Transverse colon (tissue), 4 donors: Measurements from ENCODE around the gene FOLR1. TPM values are rescaled to one million over a fixed set of nuclear protein-coding genes. Genes with fewer than 3 reads are reported as not detected.
"Not testable (repeated sequence)": the region's sequence is repeated elsewhere in the genome, so short reads cannot be mapped to it uniquely, and the experiment has no call there.

Experiments
- DNase-seq: peaks from one replicate; pipeline ENCODE4 v3.0.0-alpha.2; 2019
- H3K27ac ChIP-seq, 4 donors: fragments of 200-600 bp; sonication (generic); 2 replicates each; pipeline ENCODE4 v1.5.1; 2016 to 2018; ENCODE audit warnings: inconsistent platforms in 4 of 4
- H3K27me3 ChIP-seq: fragments of 200-600 bp; sonication (generic); 2 replicates; pipeline ENCODE4 v1.5.1; 2017; ENCODE audit warnings: inconsistent platforms
- H3K36me3 ChIP-seq, 4 donors: fragments of 200-600 bp; sonication (generic); 2 replicates each; pipeline ENCODE4 v1.5.1; 2017 to 2019; ENCODE audit warnings: inconsistent platforms in 4 of 4
- H3K4me1 ChIP-seq, 4 donors: fragments of 200-600 bp; sonication (generic); 2 replicates each; pipeline ENCODE4 v1.5.1; 2017 to 2020; ENCODE audit warnings: inconsistent platforms in 4 of 4
- H3K4me3 ChIP-seq, 4 donors: fragments of 200-600 bp; sonication (generic); 1 replicate in 1 of 4; 2 replicates in 3 of 4; pipeline versions ENCODE4 v1.5.1 to v1.6.1; 2017 to 2019; ENCODE audit warnings: inconsistent platforms in 4 of 4
- H3K9me3 ChIP-seq, 2 donors: fragments of 200-600 bp; sonication (generic); 2 replicates each; pipeline ENCODE4 v1.5.1; 2017 to 2019; ENCODE audit warnings: inconsistent platforms in 2 of 2
- CTCF ChIP-seq, 5 experiments: fragments of 200-600 bp in 3 of 5; fragments of 450-650 bp in 2 of 5; sonication (generic) in 3 of 5; IDR thresholded peaks; 1 replicate in 2 of 5; 2 replicates in 3 of 5; pipeline ENCODE4 v1.5.1; 2016 to 2017; ENCODE audit warnings: antibody characterized with exemption in 5 of 5, inconsistent platforms in 3 of 5, mild to moderate bottlenecking in 2 of 5, moderate library complexity in 1 of 5
- EP300 ChIP-seq: sonication (generic); formaldehyde crosslinking; IDR thresholded peaks from one replicate; pipeline ENCODE4 v1.6.1; 2017; ENCODE audit warnings: antibody characterized with exemption, low read depth
- POLR2A ChIP-seq: fragments of 450-650 bp; IDR thresholded peaks from one replicate; pipeline ENCODE4 v1.6.1; 2016; ENCODE audit warnings: antibody characterized with exemption, mild to moderate bottlenecking, moderate library complexity
- POLR2AphosphoS5 ChIP-seq, 3 donors: sonication (generic); formaldehyde crosslinking; IDR thresholded peaks; one replicate each; pipeline ENCODE4 v1.6.1; 2016; ENCODE audit warnings: antibody characterized with exemption in 3 of 3
- WGBS, 2 donors: methylation state at CpG; one replicate each; pipeline ENCODE4 v1.1.5; 2018; ENCODE audit warnings: low coverage in 1 of 2; 5-methylcytosine and 5-hydroxymethylcytosine counted together
- in situ Hi-C, 4 donors: fragments of 200-750 bp; cut with MboI; loops; one replicate each; pipeline versions ENCODE4 v1.15.0 to v1.15.1; 2017; ENCODE audit warnings: low sequenced_read_pairs in 3 of 4, low pct_ligation_motif_present in 1 of 4, low pct_unique_long_range_greater_than_20kb in 1 of 4
- intact Hi-C: fragments of 100-400 bp; cut with DNase I; formaldehyde crosslinking; loops from one replicate; pipeline ENCODE4 v1.15.1; 2023; ENCODE audit warnings: low total_unique reads
- total RNA-seq, 4 donors: library from RNA; depleted of rRNA; stranded (reverse); fragments of >200 nt; gene quantifications; one replicate each; pipeline ENCODE4 v1.1.0, GENCODE V29; 2016

Gene FOLR1
- total RNA-seq, 4 donors from 2014 or later, result not detected

- no peak for DNase-seq
- 83 to 85% methylated on average over 4 to 16 of the region's 16 CpGs for WGBS, 2 donors
- intact Hi-C loops, result no loop called here
- Histone ChIP-seq H3K9me3 (no peaks in the 10 kb centered on the region), H3K27me3 (no peaks in the 10 kb centered on the region), H3K4me1 (no peaks in the 10 kb centered on the region), H3K36me3 (no peaks in the 10 kb centered on the region), H3K4me3 (no peak overlapping the region), H3K27ac (no peak overlapping the region)
- no peak for TF ChIP-seq EP300
- TF ChIP-seq POLR2A, result no peak
- TF ChIP-seq POLR2AphosphoS5 (IDR thresholded peaks at IDR 0.05), result no peak
- no peak for TF ChIP-seq CTCF (IDR thresholded peaks at IDR 0.05)
- in situ Hi-C loops, result no loop called here
These were observed 28.9 kb upstream of the FOLR1 start for GRCh38 chr11:72162891-72163492.

GRCh38 chr11:72164187-72164586 is 27.8 kb upstream of the FOLR1 start:
- H3K36me3 ChIP-seq, H3K27ac ChIP-seq, H3K4me1 ChIP-seq, H3K4me3 ChIP-seq, in situ Hi-C loops, H3K9me3 ChIP-seq, intact Hi-C loops, H3K27me3 ChIP-seq, DNase-seq: not testable (repeated sequence)
- WGBS, 2 donors, result 94 to 100% methylated on average over 1 to 2 of the region's 3 CpGs

- 85 to 91% methylated on average over 5 of the region's 5 CpGs for WGBS, 2 donors
- in situ Hi-C loops, H3K36me3 ChIP-seq, intact Hi-C loops, H3K9me3 ChIP-seq, DNase-seq, H3K27me3 ChIP-seq, H3K4me3 ChIP-seq: not testable (repeated sequence)
- Histone ChIP-seq H3K4me1 (peaks cover 0 to 37% (median 7%) of the 10 kb centered on the region in 4 donors), H3K27ac (peak overlapping the region; percentile 53 to 77 (median 64))
These were observed 22.8 kb upstream of the FOLR1 start for GRCh38 chr11:72169046-72169555.

GRCh38 chr11:72169754-72170153 is 22.2 kb upstream of the FOLR1 start:
- in situ Hi-C loops, H3K4me3 ChIP-seq, DNase-seq, H3K36me3 ChIP-seq, H3K9me3 ChIP-seq, H3K27me3 ChIP-seq, intact Hi-C loops: not testable (repeated sequence)
- peak overlapping the region; percentile 53 to 77 (median 64) for H3K27ac ChIP-seq
- H3K4me1 ChIP-seq, result peaks cover 0 to 42% (median 7%) of the 10 kb centered on the region in 4 donors
- WGBS, 2 donors, result 81% methylated on average over 3 of the region's 3 CpGs; no CpG with 5 or more reads in 1 of the 2 donors

- H3K27ac ChIP-seq, H3K4me3 ChIP-seq, H3K27me3 ChIP-seq, in situ Hi-C loops, intact Hi-C loops, DNase-seq, H3K36me3 ChIP-seq, H3K9me3 ChIP-seq: not testable (repeated sequence)
- WGBS, 2 donors, result 90% methylated on average over 4 of the region's 4 CpGs; no CpG with 5 or more reads in 1 of the 2 donors
- peaks cover 0 to 47% (median 9%) of the 10 kb centered on the region in 4 donors for H3K4me1 ChIP-seq
These were observed 19.9 kb upstream of the FOLR1 start for GRCh38 chr11:72172043-72172442.

- Histone ChIP-seq H3K36me3 (no peaks in the 10 kb centered on the region), H3K27me3 (no peaks in the 10 kb centered on the region), H3K4me1 (peaks cover 0 to 47% (median 9%) of the 10 kb centered on the region in 4 donors), H3K9me3 (no peaks in the 10 kb centered on the region), H3K27ac (peak overlapping the region in 3 of 4 donors; percentile 74 to 81 (median 79)), H3K4me3 (no peak overlapping the region)
- DNase-seq, result no peak
- TF ChIP-seq EP300, result no peak
- no peak for TF ChIP-seq CTCF (IDR thresholded peaks at IDR 0.05)
- TF ChIP-seq POLR2A, result no peak
- no peak for TF ChIP-seq POLR2AphosphoS5 (IDR thresholded peaks at IDR 0.05)
- 82 to 100% methylated on average over 1 to 3 of the region's 3 CpGs for WGBS, 2 donors
- in situ Hi-C loops, result no loop called here
- intact Hi-C loops, result no loop called here
These were observed 18.6 kb upstream of the FOLR1 start for GRCh38 chr11:72173291-72173690.
